Thyroid gland (tissue), 4 donors: ENCODE data around the gene ADCY1.

Experiments used
- POLR2A ChIP-seq, 2 donors: fragments of 450-650 bp; IDR thresholded peaks; one replicate each; pipeline ENCODE4 v1.6.1; 2017; ENCODE audit warnings: antibody characterized with exemption in 2 of 2, mild to moderate bottlenecking in 2 of 2, moderate library complexity in 1 of 2
- TF ChIP-seq, protein P1 (sequence below), 6 experiments: fragments of 200-600 bp in 3 of 6; fragments of 450-650 bp in 3 of 6; sonication (generic) in 3 of 6; IDR thresholded peaks; one replicate each; pipeline ENCODE4 v1.5.1; 2016 to 2019; ENCODE audit warnings: antibody characterized with exemption in 6 of 6, mild to moderate bottlenecking in 2 of 6, inconsistent platforms in 1 of 6, moderate library complexity in 1 of 6

DNA sequence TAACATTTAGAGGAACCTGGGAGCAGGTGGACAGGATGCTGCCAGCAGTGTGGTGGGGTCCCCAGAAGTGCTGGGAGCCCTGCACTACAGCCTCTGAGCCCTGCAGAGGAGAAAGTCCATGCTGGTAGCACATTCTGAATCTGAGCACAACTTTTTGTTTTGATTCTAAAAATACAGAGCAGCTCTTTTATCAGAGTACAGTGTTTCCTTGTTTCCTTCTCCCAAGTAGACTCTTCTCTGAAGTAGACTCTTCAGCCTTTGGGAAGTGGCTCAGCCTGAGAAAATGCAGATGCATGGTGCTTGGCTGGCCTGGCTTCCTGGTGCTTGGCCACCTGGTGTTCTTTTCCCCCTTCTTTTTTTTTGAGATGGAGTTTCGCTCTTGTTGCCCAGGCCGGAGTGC, 9.1 kb downstream of the ADCY1 start:
- TF ChIP-seq, protein P1, sequence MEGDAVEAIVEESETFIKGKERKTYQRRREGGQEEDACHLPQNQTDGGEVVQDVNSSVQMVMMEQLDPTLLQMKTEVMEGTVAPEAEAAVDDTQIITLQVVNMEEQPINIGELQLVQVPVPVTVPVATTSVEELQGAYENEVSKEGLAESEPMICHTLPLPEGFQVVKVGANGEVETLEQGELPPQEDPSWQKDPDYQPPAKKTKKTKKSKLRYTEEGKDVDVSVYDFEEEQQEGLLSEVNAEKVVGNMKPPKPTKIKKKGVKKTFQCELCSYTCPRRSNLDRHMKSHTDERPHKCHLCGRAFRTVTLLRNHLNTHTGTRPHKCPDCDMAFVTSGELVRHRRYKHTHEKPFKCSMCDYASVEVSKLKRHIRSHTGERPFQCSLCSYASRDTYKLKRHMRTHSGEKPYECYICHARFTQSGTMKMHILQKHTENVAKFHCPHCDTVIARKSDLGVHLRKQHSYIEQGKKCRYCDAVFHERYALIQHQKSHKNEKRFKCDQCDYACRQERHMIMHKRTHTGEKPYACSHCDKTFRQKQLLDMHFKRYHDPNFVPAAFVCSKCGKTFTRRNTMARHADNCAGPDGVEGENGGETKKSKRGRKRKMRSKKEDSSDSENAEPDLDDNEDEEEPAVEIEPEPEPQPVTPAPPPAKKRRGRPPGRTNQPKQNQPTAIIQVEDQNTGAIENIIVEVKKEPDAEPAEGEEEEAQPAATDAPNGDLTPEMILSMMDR (IDR thresholded peaks at IDR 0.05), result no peak
- no peak for TF ChIP-seq POLR2A (IDR thresholded peaks at IDR 0.05)
